Caki2 (cell line): ENCODE results near the gene NFIB. TPM values are rescaled to one million over a fixed set of nuclear protein-coding genes. Genes with fewer than 3 reads are reported as not detected.

ENCODE experiments used
- DNase-seq: peaks from one replicate; pipeline ENCODE4 v3.0.0-alpha.2; 2015; ENCODE audit warnings: low read depth
- in situ Hi-C: cut with HindIII; loops from 2 replicates; pipeline ENCODE4 v1.10.0; 2016; ENCODE audit warnings: low sequenced_read_pairs, low pct_unique_long_range_greater_than_20kb, mixed read lengths
- total RNA-seq: library from RNA; depleted of rRNA; stranded (reverse); fragments of >200 nt; shearing (Covaris generic); gene quantifications from 2 replicates; pipeline ENCODE4 v1.2.3, GENCODE V29; 2014; ENCODE audit warnings: low replicate concordance

Gene NFIB
- total RNA-seq, 1 experiment from 2014 or later = 15.4 TPM

GRCh38 chr9:14242150-14242805, 71.7 kb downstream of the NFIB start:
- in situ Hi-C loops = no loop called here

GRCh38 chr9:14240537-14240936, 73.4 kb downstream of the NFIB start:
- in situ Hi-C loops = no loop called here
- no peak for DNase-seq

More at GRCh38 chr9:14242150-14242805, 71.7 kb downstream of the NFIB start:
- no peak for DNase-seq

GRCh38 chr9:14238518-14238917, 75.4 kb downstream of the NFIB start:
- in situ Hi-C loops = no loop called here
- DNase-seq = peak; percentile 71

- in situ Hi-C loops = no loop called here
- peak; percentile 58 for DNase-seq
Observed at GRCh38 chr9:14238079-14238478, 75.9 kb downstream of the NFIB start.

- in situ Hi-C loops = no loop called here
- no peak for DNase-seq
Observed at GRCh38 chr9:14236591-14236990, 77.3 kb downstream of the NFIB start.

- in situ Hi-C loops = no loop called here
- DNase-seq = no peak
Observed at GRCh38 chr9:14232111-14232510, 81.8 kb downstream of the NFIB start.

GRCh38 chr9:14231196-14231990, 82.5 kb downstream of the NFIB start:
- DNase-seq = no peak
- in situ Hi-C loops = no loop called here

GRCh38 chr9:14228602-14229001, 85.3 kb downstream of the NFIB start:
- in situ Hi-C loops = no loop called here
- DNase-seq = no peak

- no peak for DNase-seq
- in situ Hi-C loops = no loop called here
Observed at GRCh38 chr9:14226855-14227532, 86.9 kb downstream of the NFIB start.

- no peak for DNase-seq
- in situ Hi-C loops = no loop called here
Observed at GRCh38 chr9:14223081-14223480, 90.9 kb downstream of the NFIB start.

- in situ Hi-C loops = no loop called here
- DNase-seq = no peak
Observed at GRCh38 chr9:14222149-14222835, 91.6 kb downstream of the NFIB start.

GRCh38 chr9:14221558-14221957, 92.4 kb downstream of the NFIB start:
- peak; percentile 72 for DNase-seq
- in situ Hi-C loops = no loop called here

- no peak for DNase-seq
- in situ Hi-C loops = no loop called here
Observed at GRCh38 chr9:14221119-14221518, 92.8 kb downstream of the NFIB start.

GRCh38 chr9:14220256-14220655, 93.7 kb downstream of the NFIB start:
- DNase-seq = no peak
- in situ Hi-C loops = no loop called here

GRCh38 chr9:14219850-14220249, 94.1 kb downstream of the NFIB start:
- in situ Hi-C loops = no loop called here
- DNase-seq = no peak

- in situ Hi-C loops = no loop called here
- DNase-seq = no peak
Observed at GRCh38 chr9:14218253-14218652, 95.7 kb downstream of the NFIB start.

GRCh38 chr9:14216612-14217194, 97.2 kb downstream of the NFIB start:
- in situ Hi-C loops = no loop called here
- no peak for DNase-seq

GRCh38 chr9:14215614-14216013, 98.3 kb downstream of the NFIB start:
- in situ Hi-C loops = no loop called here
- no peak for DNase-seq
